Kidney (tissue), 14 donors: Measurements from ENCODE around the gene GNB1. TPM values are rescaled to one million over a fixed set of nuclear protein-coding genes. Genes with fewer than 3 reads are reported as not detected.

Experiments used
- DNase-seq, 5 donors: peaks; one replicate each; pipeline ENCODE4 v3.0.0-alpha.2; 2013 to 2020
- FAIRE-seq: peaks from 2 replicates; lab custom pipeline; 2012; peaks lifted over from hg19 to GRCh38; lab: Jason Lieb, UNC
- H3K27ac ChIP-seq, 2 donors: one replicate each; pipeline ENCODE4 v1.7.0; 2013; ENCODE audit warnings: low read depth in 2 of 2, low read length in 2 of 2, inconsistent platforms in 1 of 2
- H3K27me3 ChIP-seq: one replicate; pipeline ENCODE4 v1.7.1; 2013; ENCODE audit warnings: low read length, inconsistent platforms; ENCODE audit not compliant: control insufficient read depth, insufficient read depth
- H3K36me3 ChIP-seq, 3 donors: one replicate each; pipeline versions ENCODE4 v1.7.0 to v1.7.1; 2013; ENCODE audit warnings: low read length in 3 of 3, control low read depth in 1 of 3, inconsistent platforms in 1 of 3; ENCODE audit not compliant: insufficient read depth in 3 of 3, control insufficient read depth in 2 of 3
- H3K4me1 ChIP-seq, 3 donors: one replicate each; pipeline versions ENCODE4 v1.7.0 to v1.7.1; 2013; ENCODE audit warnings: low read length in 3 of 3, inconsistent platforms in 1 of 3, low read depth in 1 of 3; ENCODE audit not compliant: control insufficient read depth in 2 of 3, insufficient read depth in 2 of 3
- H3K4me3 ChIP-seq, 3 donors: one replicate each; pipeline versions ENCODE4 v1.7.0 to v1.8.1; 2013; ENCODE audit warnings: low read length in 3 of 3, control low read depth in 1 of 3, inconsistent platforms in 1 of 3
- H3K9ac ChIP-seq, 3 donors: one replicate each; pipeline versions ENCODE4 v1.7.0 to v1.7.1; 2013; ENCODE audit warnings: low read length in 3 of 3, control low read depth in 1 of 3, inconsistent platforms in 1 of 3
- H3K9me3 ChIP-seq, 3 donors: one replicate each; pipeline versions ENCODE4 v1.7.0 to v1.7.1; 2013; ENCODE audit warnings: low read length in 3 of 3, control low read depth in 1 of 3, inconsistent platforms in 1 of 3; ENCODE audit not compliant: control insufficient read depth in 2 of 3, insufficient read depth in 1 of 3
- CTCF ChIP-seq: IDR thresholded peaks from 3 replicates; pipeline ENCODE4 v1.5.1; 2012; ENCODE audit warnings: mild to moderate bottlenecking, moderate library complexity, borderline replicate concordance; ENCODE audit not compliant: insufficient read depth; ENCODE audit errors: extremely low read depth
- intact Hi-C: fragments of 100-400 bp; cut with DNase I; formaldehyde crosslinking; loops from one replicate; pipeline ENCODE4 v1.11.1; 2022
- polyA plus RNA-seq: library from polyadenylated mRNA; stranded (reverse); fragments of 350-450 nt; fragmentation: Illumina TruSeq; extraction: RNeasy Lipid Tissue Mini Kit (QIAGEN cat#74804); gene quantifications from one replicate; pipeline ENCODE4 v1.2.3, GENCODE V29; 2014; ENCODE audit warnings: low read depth, low replicate concordance; ENCODE audit not compliant: insufficient read depth
- total RNA-seq: library from RNA; stranded (reverse); fragmentation: NEBNext Ultra II Directional; extraction: Animal tissue kit (Norgen Biotek cat#: 25700); gene quantifications from one replicate; pipeline ENCODE4 v1.2.1, GENCODE V29; 2021
- donor health status: control.
- donor health status: control.
- donor health status: control.
- donor health status: control.
- donor health status: control.
- donor health status: DM: yes; HTN: yes; CAD: no.
- donor health status: Normal renal cell carcinoma (clear cell type).

GNB1 gene
- total and polyA plus RNA-seq, 2 donors from 2014 or later: 144 to 347 TPM

GRCh38 chr1:1755426-1755825 is 135.5 kb downstream of the GNB1 start:
- DNase-seq (peak in 1 of 5 donors; percentile 71), FAIRE-seq (no peak)
- no peaks in the 10 kb centered on the region for H3K9me3 ChIP-seq
- no peak overlapping the region for H3K9ac ChIP-seq
- no peak overlapping the region for H3K4me3 ChIP-seq
- no peaks in the 10 kb centered on the region for H3K27me3 ChIP-seq
- H3K27ac ChIP-seq: no peak overlapping the region
- intact Hi-C loops: no loop called here
- TF ChIP-seq CTCF: no peak
- peaks cover 0 to 10% (median 2%) of the 10 kb centered on the region in 3 donors for H3K36me3 ChIP-seq
- H3K4me1 ChIP-seq: peaks cover 0 to 15% (median 5%) of the 10 kb centered on the region in 3 donors

GRCh38 chr1:1754051-1754815 is 136.7 kb downstream of the GNB1 start:
- peak in 1 of 5 donors; percentile 73 for DNase-seq
- Histone ChIP-seq H3K27me3 (no peaks in the 10 kb centered on the region), H3K36me3 (peaks cover 0 to 10% (median 0%) of the 10 kb centered on the region in 3 donors), H3K9ac (no peak overlapping the region), H3K27ac (no peak overlapping the region), H3K4me3 (no peak overlapping the region), H3K4me1 (peaks cover 0 to 14% (median 5%) of the 10 kb centered on the region in 3 donors), H3K9me3 (no peaks in the 10 kb centered on the region)
- no peak for FAIRE-seq
- no peak for TF ChIP-seq CTCF
- intact Hi-C loops: no loop called here

GRCh38 chr1:1753607-1754005 is 137.3 kb downstream of the GNB1 start:
- no peak for TF ChIP-seq CTCF

More at GRCh38 chr1:1753607-1754005, 137.3 kb downstream of the GNB1 start:
- no peaks in the 10 kb centered on the region for H3K9me3 ChIP-seq
- peaks cover 0 to 10% (median 0%) of the 10 kb centered on the region in 3 donors for H3K36me3 ChIP-seq
- DNase-seq (peak in 1 of 5 donors; percentile 70), FAIRE-seq (no peak)
- H3K9ac ChIP-seq: no peak overlapping the region
- no peak overlapping the region for H3K27ac ChIP-seq
- peaks cover 0 to 10% (median 5%) of the 10 kb centered on the region in 3 donors for H3K4me1 ChIP-seq
- H3K4me3 ChIP-seq: no peak overlapping the region
- intact Hi-C loops: no loop called here
- no peaks in the 10 kb centered on the region for H3K27me3 ChIP-seq
